HFFc6 (cell line): ENCODE data around the gene GDA. TPM values are rescaled to one million over a fixed set of nuclear protein-coding genes. Genes with fewer than 3 reads are reported as not detected.

Experiments used
- DNase-seq: peaks from one replicate; pipeline ENCODE4 v3.0.0-alpha.2; 2018
- H3K27ac Mint-ChIP-seq: 2 replicates; pipeline ENCODE4 v1.8.0; 2020; ENCODE audit warnings: mild to moderate bottlenecking, mixed read lengths
- H3K27me3 Mint-ChIP-seq: 2 replicates; pipeline ENCODE4 v1.8.0; 2021; ENCODE audit warnings: mild to moderate bottlenecking, moderate library complexity, mixed read lengths; ENCODE audit not compliant: insufficient read depth
- H3K36me3 Mint-ChIP-seq: 2 replicates; pipeline ENCODE4 v1.8.0; 2021; ENCODE audit warnings: low read depth, mixed read lengths
- H3K4me1 Mint-ChIP-seq: 2 replicates; pipeline ENCODE4 v1.8.0; 2020; ENCODE audit warnings: low read depth, mixed read lengths
- H3K4me3 Mint-ChIP-seq: 2 replicates; pipeline ENCODE4 v1.8.0; 2020; ENCODE audit warnings: mild to moderate bottlenecking, moderate library complexity, mixed read lengths
- H3K9me3 Mint-ChIP-seq: 2 replicates; pipeline ENCODE4 v1.8.0; 2020; ENCODE audit warnings: mild to moderate bottlenecking, mixed read lengths
- CTCF ChIP-seq: fragments of 200-600 bp; sonication (generic); IDR thresholded peaks from 2 replicates; pipeline ENCODE4 v1.5.0; 2021; ENCODE audit warnings: antibody characterized with exemption, mild to moderate bottlenecking
- long read RNA-seq: library from polyadenylated mRNA; unstranded; transcript quantifications from one replicate; pipeline ENCODE4 v2.0.0, GENCODE V29; 2019
- total RNA-seq, 6 experiments: library from RNA; stranded (reverse); fragmentation: NEBNext Ultra II Directional; extraction: Animal tissue kit (Norgen Biotek cat#: 25700); gene quantifications; 2 replicates in 1 of 6; 3 replicates in 5 of 6; pipeline ENCODE4 v1.2.3, GENCODE V29; 2021

GDA gene
- total RNA-seq = not detected
- long read RNA-seq = 0 reads

GRCh38 chr9:72149231-72149975, at the start of gene GDA:
GDA (plus strand) TSS chr9:72149440; CDS start chr9:72149560, 120 bp downstream.
- peaks cover 18% of the 10 kb centered on the region for H3K27me3 Mint-ChIP-seq
- no peak within 1 kb of the TSS for H3K27ac Mint-ChIP-seq
- H3K4me3 Mint-ChIP-seq = no peak within 1 kb of the TSS
- no peaks in the 10 kb centered on the region for H3K36me3 Mint-ChIP-seq
- no peak for DNase-seq
- no peak for TF ChIP-seq CTCF
- no peaks in the 10 kb centered on the region for H3K4me1 Mint-ChIP-seq
- H3K9me3 Mint-ChIP-seq = no peaks in the 10 kb centered on the region

GRCh38 chr9:72102520-72102919, 46.7 kb upstream of the GDA start:
- no peak overlapping the region for H3K27ac Mint-ChIP-seq
- H3K4me1 Mint-ChIP-seq = no peaks in the 10 kb centered on the region
- H3K36me3 Mint-ChIP-seq = no peaks in the 10 kb centered on the region
- no peak for TF ChIP-seq CTCF
- H3K4me3 Mint-ChIP-seq = no peak overlapping the region
- peaks cover 1% of the 10 kb centered on the region for H3K27me3 Mint-ChIP-seq
- DNase-seq = no peak
- peaks cover 12% of the 10 kb centered on the region for H3K9me3 Mint-ChIP-seq

- H3K9me3 Mint-ChIP-seq = no peaks in the 10 kb centered on the region
- no peak overlapping the region for H3K27ac Mint-ChIP-seq
Observed at GRCh38 chr9:72113056-72113455, 36.2 kb upstream of the GDA start.

GRCh38 chr9:72119853-72120252, 29.4 kb upstream of the GDA start:
- no peaks in the 10 kb centered on the region for H3K36me3 Mint-ChIP-seq
- no peak for TF ChIP-seq CTCF
- H3K9me3 Mint-ChIP-seq = no peaks in the 10 kb centered on the region
- DNase-seq = no peak
- no peak overlapping the region for H3K27ac Mint-ChIP-seq
- no peaks in the 10 kb centered on the region for H3K4me1 Mint-ChIP-seq
- peaks cover 4% of the 10 kb centered on the region for H3K27me3 Mint-ChIP-seq
- H3K4me3 Mint-ChIP-seq = no peak overlapping the region

More at GRCh38 chr9:72113056-72113455, 36.2 kb upstream of the GDA start:
- Mint-ChIP-seq H3K27me3 (no peaks in the 10 kb centered on the region), H3K36me3 (no peaks in the 10 kb centered on the region), H3K4me3 (no peak overlapping the region), H3K4me1 (no peaks in the 10 kb centered on the region)
- TF ChIP-seq CTCF = no peak
- DNase-seq = no peak

GRCh38 chr9:72124947-72125346, 24.3 kb upstream of the GDA start:
- DNase-seq = no peak
- H3K4me1 Mint-ChIP-seq = no peaks in the 10 kb centered on the region
- H3K27me3 Mint-ChIP-seq = peaks cover 8% of the 10 kb centered on the region
- H3K27ac Mint-ChIP-seq = no peak overlapping the region
- H3K36me3 Mint-ChIP-seq = no peaks in the 10 kb centered on the region
- H3K4me3 Mint-ChIP-seq = no peak overlapping the region
- no peaks in the 10 kb centered on the region for H3K9me3 Mint-ChIP-seq
- no peak for TF ChIP-seq CTCF
